Lung microvascular endothelial cell (primary cell): ENCODE data around the gene MED16. TPM values are rescaled to one million over a fixed set of nuclear protein-coding genes. Genes with fewer than 3 reads are reported as not detected.
"Not testable (repeated sequence)": the region's sequence is repeated elsewhere in the genome, so short reads cannot be mapped to it uniquely, and the experiment has no call there.

Experiments used
- DNase-seq, 2 donors: peaks; one replicate each; pipeline versions ENCODE4 v3.0.0 to v3.0.0-alpha.2; 2010; ENCODE audit warnings: low read depth in 2 of 2
- total RNA-seq: library from RNA; depleted of rRNA; stranded (reverse); fragments of >200 nt; gene quantifications from 2 replicates; pipeline ENCODE4 v1.2.1, GENCODE V29; 2014

The MED16 gene
- total RNA-seq, 1 donor from 2014 or later, result 19.0 TPM

DNA sequence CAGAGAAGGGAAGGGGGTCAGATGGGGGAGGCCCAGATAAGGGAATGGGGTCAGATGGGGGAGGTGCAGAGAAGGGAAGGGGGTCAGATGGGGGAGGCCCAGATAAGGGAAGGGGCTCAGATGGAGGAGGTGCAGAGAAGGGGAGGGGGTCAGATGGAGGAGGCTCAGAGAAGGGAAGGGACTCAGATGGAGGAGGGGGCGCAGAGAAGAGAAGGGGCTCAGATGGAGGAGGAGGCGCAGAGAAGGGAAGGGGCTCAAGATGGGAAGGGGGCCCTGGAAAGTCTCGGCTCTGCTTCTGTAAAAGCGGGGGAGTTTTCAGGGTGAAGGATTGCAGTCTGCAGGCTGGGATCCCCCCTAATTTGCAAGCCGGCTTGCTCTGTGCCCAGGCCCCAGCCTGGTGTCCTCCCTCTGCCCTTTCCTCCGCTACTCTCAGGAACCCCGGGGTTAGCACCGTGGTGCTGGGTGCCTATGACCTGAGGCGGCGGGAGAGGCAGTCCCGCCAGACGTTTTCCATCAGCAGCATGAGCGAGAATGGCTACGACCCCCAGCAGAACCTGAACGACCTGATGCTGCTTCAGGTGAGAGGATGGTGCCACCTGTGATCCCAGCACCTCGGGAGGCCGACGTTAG is 63.7 kb downstream of the MED16 start:
- no peak for DNase-seq

DNA sequence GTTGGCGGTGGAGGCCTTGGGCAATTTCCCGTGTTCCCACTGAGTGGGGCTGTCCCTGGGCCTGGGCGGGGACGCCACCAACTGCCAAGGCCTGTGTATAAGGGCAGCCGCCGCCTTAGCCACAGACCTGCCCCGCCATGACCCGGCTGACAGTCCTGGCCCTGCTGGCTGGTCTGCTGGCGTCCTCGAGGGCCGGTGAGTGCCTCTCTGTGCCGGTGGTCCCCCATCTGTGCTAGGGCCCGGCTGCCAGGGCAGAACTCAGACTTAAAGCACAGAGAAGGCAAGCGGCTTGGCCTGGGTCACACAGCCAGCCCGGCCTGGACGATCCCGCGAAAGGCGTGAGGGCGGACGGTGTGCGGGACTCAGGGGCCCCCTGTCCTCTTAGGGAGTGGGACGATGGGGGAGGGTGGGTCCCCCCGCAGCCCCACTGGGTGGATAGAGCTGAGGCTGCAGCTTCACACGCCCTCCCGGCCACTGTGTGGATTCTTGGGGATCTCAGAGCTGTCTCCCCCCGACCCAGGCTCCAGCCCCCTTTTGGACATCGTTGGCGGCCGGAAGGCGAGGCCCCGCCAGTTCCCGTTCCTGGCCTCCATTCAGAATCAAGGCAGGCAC is 65.2 kb downstream of the MED16 start, which contains the start of gene AZU1:
Gene AZU1, plus strand, starts transcription at position 128 of the 612 bp plus-strand sequence. Its CDS starts 10 bp downstream, at position 138.
- DNase-seq, result no peak

DNA sequence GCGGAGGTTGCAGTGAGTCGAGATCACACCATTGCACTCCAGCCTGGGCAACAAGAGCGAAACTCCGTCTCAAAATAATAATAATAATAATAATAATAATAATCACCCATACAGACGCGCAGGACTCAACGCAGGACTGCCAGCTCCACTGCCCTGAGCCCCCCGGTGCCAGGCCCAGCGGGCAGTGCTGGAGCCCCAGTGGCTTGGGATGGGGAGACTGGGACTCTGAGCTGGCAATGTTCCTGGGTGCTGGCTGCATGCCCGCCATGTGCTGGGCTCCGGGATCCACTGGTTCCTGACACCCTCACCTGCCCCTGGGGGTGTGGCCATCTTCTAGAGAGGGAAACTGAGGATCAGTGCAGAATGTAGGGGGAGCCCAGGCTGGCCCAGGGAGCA is 65.7 kb downstream of the MED16 start:
- DNase-seq, result no peak

DNA sequence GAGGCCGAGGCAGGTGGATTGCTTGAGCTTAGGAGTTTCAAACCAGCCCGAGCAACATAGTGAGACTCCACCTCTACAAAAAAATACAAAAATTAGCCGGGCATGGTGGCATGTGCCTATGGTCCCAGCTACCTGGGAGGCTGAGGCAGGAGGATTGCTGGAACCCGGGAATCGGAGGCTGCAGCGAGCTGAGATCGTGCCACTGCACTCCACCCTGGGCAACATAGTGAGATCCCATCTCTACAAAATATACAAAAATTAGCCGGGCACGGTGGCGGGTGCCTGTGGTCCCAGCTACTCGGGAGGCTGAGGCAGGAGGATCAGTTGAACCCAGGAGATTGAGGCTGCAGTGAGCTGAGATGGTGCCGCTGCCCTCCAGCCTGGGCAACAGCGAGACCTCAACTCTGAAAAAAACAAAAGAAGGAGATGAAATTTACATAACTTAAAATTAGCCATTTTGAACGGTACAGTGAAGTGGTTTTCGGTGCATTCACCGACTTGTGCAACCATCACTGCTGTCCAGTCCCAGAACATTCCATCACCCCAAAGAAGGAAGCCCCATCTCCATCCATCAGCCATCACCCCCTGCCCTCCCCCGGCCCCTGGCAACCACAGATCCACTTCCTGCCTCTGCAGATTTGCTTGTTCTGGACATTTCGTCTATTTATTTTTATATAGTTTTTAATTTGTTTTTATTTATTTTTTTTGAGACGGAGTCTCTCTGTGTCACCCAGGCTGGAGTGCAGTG is 66.9 kb downstream of the MED16 start:
- DNase-seq, result no peak

DNA sequence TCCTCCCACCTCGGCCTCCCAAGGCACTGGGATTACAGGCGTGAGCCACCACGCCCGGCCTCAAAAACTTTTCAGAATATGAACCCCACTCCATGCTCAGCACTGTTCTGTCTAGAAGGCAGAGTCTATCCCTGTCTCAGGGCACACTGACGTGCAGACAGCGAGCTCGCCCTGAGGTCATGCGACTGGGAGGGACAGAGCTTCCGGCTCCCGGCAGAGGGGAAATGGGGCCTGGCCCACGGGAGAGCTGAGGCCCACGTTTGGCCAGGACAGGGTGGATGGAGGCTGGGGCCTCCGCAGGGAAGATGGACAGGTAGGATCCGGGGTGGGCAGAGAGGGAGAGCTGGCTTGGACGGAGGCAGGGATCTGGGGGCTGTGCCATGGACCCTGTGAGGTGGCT is 68.1 kb downstream of the MED16 start:
- DNase-seq, result no peak

DNA sequence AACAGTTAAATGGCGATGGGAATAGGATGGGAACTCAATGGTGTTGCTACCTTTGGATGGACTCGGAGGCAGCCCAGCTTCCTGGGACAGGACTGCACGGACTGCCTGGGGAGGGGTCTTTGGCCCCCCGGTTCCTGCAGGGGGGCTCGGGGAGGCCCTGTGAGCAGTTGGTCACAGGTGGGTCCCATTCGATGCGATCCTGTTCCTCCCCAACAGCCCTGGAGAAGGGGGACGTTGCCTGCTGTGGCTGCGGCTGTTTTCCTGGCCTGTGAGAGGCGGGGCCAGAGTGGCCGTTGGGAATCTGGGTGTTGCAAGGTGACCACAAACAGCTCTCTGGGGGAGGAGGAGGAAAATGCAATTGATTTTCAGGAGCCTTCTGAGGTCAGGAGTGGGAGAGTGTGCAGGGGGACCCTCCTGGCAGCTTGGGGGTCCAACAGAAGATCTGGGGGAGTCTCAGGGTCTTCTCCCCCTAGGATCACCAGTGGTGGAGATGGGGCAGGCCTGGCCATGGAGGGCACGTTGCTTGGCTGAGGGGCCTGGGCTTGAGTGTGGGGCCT is 69.3 kb downstream of the MED16 start:
- no peak for DNase-seq

DNA sequence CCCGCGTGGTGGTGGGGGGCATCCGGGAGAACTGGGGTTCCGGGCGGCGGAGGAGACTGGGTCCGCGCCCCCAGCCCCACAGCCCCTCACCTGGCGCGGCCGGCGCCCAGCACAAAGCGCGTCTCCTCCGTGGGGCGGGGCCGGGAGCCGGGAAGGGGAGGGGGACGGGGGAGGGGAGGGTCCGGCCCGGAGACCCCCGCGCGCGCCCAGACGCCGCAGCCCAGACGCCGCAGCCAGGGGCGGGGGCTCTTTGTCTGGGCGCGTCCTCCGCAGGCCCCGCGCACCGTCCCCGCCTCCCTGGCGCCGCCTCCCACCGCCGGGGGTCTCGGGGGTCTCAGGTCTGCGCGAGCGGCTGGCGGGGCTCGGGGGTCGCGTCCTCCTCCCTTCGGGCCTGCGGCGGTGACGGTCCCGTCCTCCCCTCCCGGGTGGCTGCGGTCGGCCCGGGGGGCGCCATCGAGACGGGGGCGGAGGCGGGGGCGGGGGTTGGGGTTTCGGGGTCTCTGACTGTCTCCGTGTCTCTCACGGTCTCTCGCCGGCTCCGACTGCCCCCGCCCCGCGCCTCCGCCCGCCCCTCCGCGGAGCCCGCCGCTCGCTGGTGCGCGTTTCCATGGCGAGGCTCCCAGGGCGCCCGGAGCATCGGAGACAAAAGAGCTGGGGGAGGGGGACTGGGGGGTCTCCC is 71.0 kb downstream of the MED16 start, which contains the start of gene PLPPR3:
Gene PLPPR3, minus strand, starts transcription at position 131 of the 679 bp plus-strand sequence. CDS start 396 bp downstream, outside the sequence.
- no peak for DNase-seq

DNA sequence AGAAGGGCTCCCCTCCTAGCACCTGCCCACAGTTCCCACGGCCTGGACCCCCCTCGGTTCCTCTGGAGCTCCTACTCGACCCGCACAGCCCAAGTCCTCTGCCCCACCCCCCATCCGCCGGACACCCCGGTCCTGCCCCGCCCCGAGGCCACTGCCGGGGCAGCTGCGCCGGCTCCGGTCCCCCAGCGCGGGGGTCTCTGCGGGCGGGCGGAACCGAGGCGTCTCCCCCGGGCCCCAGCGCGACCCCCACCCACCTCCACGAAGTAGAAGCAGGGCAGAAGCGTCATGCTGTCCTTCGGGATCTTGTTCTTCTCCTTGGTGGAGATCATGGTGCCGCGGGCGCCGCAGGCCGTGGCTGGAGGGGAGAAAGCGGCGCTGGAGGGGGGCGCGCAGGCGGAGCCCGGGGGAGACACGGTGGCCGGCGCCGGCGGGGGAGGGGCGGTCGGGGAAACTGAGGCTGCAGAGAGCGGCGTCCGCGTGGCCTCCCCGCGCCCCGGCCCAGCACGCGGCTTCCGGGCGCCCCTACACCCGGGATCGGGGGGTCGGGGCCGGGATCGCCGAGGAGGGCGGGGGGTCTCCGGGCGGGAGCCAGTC is 71.7 kb downstream of the MED16 start:
- DNase-seq, result no peak

DNA sequence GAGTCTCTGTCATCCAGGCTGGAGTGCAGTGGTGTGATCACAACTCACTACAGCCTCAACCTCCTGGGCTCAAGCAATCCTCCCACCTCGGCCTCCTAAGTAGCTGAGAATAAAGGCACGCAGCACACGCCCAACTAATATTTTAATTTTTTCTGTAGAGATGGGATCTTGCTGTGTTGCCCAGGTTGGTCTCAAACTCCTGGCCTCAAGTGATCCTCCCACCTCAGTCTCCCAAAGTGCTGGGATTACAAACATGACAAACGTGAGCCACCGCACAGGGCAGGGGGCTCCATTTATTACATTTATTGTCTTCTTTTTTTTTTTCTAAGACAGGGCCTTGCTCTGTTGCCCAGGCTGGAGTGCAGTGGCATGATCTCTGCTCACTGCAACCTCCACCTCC is 72.8 kb downstream of the MED16 start:
- not testable (repeated sequence) for DNase-seq

Other genes starting within 250 kb of the MED16 start
- 25.5 and 27.8 TPM in 2 replicates for gene RNF126, start 230.0 kb downstream of the MED16 start, total RNA-seq
- 5.0 and 5.2 TPM in 2 replicates for gene FSTL3, start 216.8 kb downstream of the MED16 start, total RNA-seq
- not detected in 2 replicates for gene PRSS57, start 197.7 kb downstream of the MED16 start, total RNA-seq
- 23.1 and 36.9 TPM in 2 replicates for gene PALM, start 184.3 kb downstream of the MED16 start, total RNA-seq
- under 0.01 TPM in 1 of 2 replicates, not detected in the other for gene MISP, start 142.1 kb downstream of the MED16 start, total RNA-seq
- 113 and 124 TPM in 2 replicates for gene PTBP1, start 95.7 kb downstream of the MED16 start, total RNA-seq
- under 0.01 and 0.44 TPM in 2 replicates for gene PLPPR3, start 71.2 kb downstream of the MED16 start, total RNA-seq
- gene AZU1, start 65.3 kb downstream of the MED16 start, total RNA-seq, result not detected in 2 replicates
- not detected in 2 replicates for gene PRTN3, start 52.2 kb downstream of the MED16 start, total RNA-seq
- not detected in 2 replicates for gene ELANE, start 40.9 kb downstream of the MED16 start, total RNA-seq
- gene CFD, start 33.5 kb downstream of the MED16 start, total RNA-seq, result 1.2 and 3.9 TPM in 2 replicates
- gene RNU6-9, start 297 bp upstream of the MED16 start, total RNA-seq, result not detected in 2 replicates
- 27.2 and 28.8 TPM in 2 replicates for gene R3HDM4, start 20.0 kb upstream of the MED16 start, total RNA-seq
- gene KISS1R, start 24.1 kb upstream of the MED16 start, total RNA-seq, result not detected in 2 replicates
- 6.8 and 9.5 TPM in 2 replicates for gene ARID3A, start 32.8 kb upstream of the MED16 start, total RNA-seq
- 74.4 and 88.5 TPM in 2 replicates for gene WDR18, start 91.2 kb upstream of the MED16 start, total RNA-seq
- gene GRIN3B, start 107.2 kb upstream of the MED16 start, total RNA-seq, result under 0.01 and 0.44 TPM in 2 replicates
- gene TMEM259, start 127.9 kb upstream of the MED16 start, total RNA-seq, result 29.4 and 43.8 TPM in 2 replicates
- gene RNU6-2, start 128.3 kb upstream of the MED16 start, total RNA-seq, result not detected in 2 replicates
- 59.1 and 83.9 TPM in 2 replicates for gene CNN2, start 133.4 kb upstream of the MED16 start, total RNA-seq
- gene ABCA7, start 146.9 kb upstream of the MED16 start, total RNA-seq, result 3.1 and 3.4 TPM in 2 replicates
- gene ARHGAP45, start 174.0 kb upstream of the MED16 start, total RNA-seq, result 17.7 and 19.6 TPM in 2 replicates
- 50.4 and 63.4 TPM in 2 replicates for gene POLR2E, start 202.2 kb upstream of the MED16 start, total RNA-seq
- gene GPX4, start 210.8 kb upstream of the MED16 start, total RNA-seq, result 415 and 423 TPM in 2 replicates